Measurements from ENCODE around the gene ZBTB7C.

DNA sequence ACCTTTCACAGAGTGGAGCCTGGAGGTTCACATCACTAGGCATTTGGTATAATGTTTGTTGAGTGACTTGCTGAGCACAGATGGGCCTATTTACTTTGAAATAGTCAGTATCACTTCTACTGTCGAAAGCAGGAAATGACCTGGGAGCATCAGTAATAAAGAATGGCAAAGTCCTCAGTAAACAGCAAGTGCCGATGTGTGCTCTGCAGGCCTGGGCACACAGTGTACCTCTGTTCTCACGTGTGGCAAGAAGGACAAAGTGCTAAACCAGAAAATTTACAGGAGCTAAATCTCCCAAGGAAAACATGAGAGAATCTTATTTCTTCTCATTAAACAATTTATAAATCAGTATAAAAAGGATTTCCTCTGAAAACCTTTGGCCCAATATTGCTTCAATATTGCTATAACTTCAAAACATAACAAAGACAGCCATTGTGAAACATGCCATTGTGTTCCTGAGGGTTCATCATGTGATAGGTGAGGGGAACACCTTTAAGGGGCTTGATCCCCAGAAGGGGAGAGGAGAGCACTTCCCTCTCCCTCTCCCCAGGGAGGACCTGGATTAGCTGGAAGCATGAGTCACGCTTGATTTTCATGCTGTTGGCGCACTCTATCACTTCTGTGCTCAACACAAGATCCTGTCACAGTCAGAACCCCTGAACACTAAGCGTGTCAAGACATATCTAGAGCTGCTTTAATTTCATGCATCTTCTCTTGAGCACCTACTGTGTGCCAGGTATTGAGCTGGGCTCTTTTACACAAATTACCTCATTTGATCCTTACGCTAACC, 347.2 kb downstream of the ZBTB7C start:
- TF ChIP-seq POLR2A (IDR thresholded peaks at IDR 0.05), result no peak
- TF ChIP-seq, protein P1, sequence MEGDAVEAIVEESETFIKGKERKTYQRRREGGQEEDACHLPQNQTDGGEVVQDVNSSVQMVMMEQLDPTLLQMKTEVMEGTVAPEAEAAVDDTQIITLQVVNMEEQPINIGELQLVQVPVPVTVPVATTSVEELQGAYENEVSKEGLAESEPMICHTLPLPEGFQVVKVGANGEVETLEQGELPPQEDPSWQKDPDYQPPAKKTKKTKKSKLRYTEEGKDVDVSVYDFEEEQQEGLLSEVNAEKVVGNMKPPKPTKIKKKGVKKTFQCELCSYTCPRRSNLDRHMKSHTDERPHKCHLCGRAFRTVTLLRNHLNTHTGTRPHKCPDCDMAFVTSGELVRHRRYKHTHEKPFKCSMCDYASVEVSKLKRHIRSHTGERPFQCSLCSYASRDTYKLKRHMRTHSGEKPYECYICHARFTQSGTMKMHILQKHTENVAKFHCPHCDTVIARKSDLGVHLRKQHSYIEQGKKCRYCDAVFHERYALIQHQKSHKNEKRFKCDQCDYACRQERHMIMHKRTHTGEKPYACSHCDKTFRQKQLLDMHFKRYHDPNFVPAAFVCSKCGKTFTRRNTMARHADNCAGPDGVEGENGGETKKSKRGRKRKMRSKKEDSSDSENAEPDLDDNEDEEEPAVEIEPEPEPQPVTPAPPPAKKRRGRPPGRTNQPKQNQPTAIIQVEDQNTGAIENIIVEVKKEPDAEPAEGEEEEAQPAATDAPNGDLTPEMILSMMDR (IDR thresholded peaks at IDR 0.05), result no peak

Measured in esophagus squamous epithelium (tissue), 4 donors.